Neural cell (in vitro differentiated cells): ENCODE data around the gene NDUFB7. TPM values are rescaled to one million over a fixed set of nuclear protein-coding genes. Genes with fewer than 3 reads are reported as not detected.

Experiments used
- H2AFZ ChIP-seq: fragments of 200-600, 300-800 bp; sonication (generic), shearing (Covaris generic); 2 replicates; pipeline ENCODE4 v1.6.0; 2014; ENCODE audit warnings: low read depth, mild to moderate bottlenecking, antibody characterized with exemption, low read length, moderate library complexity
- H3F3A ChIP-seq: fragments of 200-600 bp; shearing (Covaris generic); 2 replicates; pipeline ENCODE4 v1.6.1; 2016; ENCODE audit warnings: mild to moderate bottlenecking, moderate library complexity, mixed read lengths, antibody characterized with exemption, low read length; ENCODE audit not compliant: insufficient read depth, poor library complexity, severe bottlenecking
- H3K27ac ChIP-seq: fragments of 200-600, 300-800 bp; sonication (generic), shearing (Covaris generic); 2 replicates; pipeline ENCODE4 v1.5.1; 2014; ENCODE audit warnings: mild to moderate bottlenecking, low read length, moderate library complexity
- H3K27me3 ChIP-seq: fragments of 300-800, 200-600 bp; sonication (generic), shearing (Covaris generic); 2 replicates; pipeline ENCODE4 v1.6.0; 2014; ENCODE audit warnings: mild to moderate bottlenecking, low read depth, low read length, moderate library complexity; ENCODE audit not compliant: insufficient read depth
- H3K36me3 ChIP-seq: fragments of 300-800, 200-600 bp; sonication (generic), shearing (Covaris generic); 2 replicates; pipeline ENCODE4 v1.5.1; 2014; ENCODE audit warnings: mild to moderate bottlenecking, antibody characterized with exemption, low read length, moderate library complexity; ENCODE audit not compliant: insufficient read depth
- H3K4me2 ChIP-seq: fragments of 300-800, 200-600 bp; sonication (generic), shearing (Covaris generic); 2 replicates; pipeline ENCODE4 v1.6.0; 2014; ENCODE audit warnings: mild to moderate bottlenecking, low read length
- H3K4me3 ChIP-seq: fragments of 300-800, 200-600 bp; sonication (generic), shearing (Covaris generic); 2 replicates; pipeline ENCODE4 v1.5.1; 2014; ENCODE audit warnings: mild to moderate bottlenecking, low read length, moderate library complexity
- H3K79me2 ChIP-seq: fragments of 200-600 bp; shearing (Covaris generic); replicated peaks from 2 replicates; pipeline ENCODE4 v1.6.0; 2014; ENCODE audit warnings: mild to moderate bottlenecking, low read length, moderate library complexity; ENCODE audit not compliant: insufficient read depth
- H3K9ac ChIP-seq: fragments of 300-800, 200-600 bp; sonication (generic), shearing (Covaris generic); 2 replicates; pipeline ENCODE4 v1.6.1; 2016; ENCODE audit warnings: mild to moderate bottlenecking, low read length, mixed read lengths
- H3K9me2 ChIP-seq: fragments of 200-600 bp; shearing (Covaris generic); 2 replicates; pipeline ENCODE4 v1.6.1; 2016; ENCODE audit warnings: mild to moderate bottlenecking, low read length, mixed read lengths; ENCODE audit not compliant: insufficient read depth
- H3K9me3 ChIP-seq: fragments of 200-600, 300-800 bp; sonication (generic), shearing (Covaris generic); 2 replicates; pipeline ENCODE4 v1.6.1; 2016; ENCODE audit warnings: mild to moderate bottlenecking, mixed run types, low read length, moderate library complexity, mixed read lengths
- H4K20me1 ChIP-seq: fragments of 200-600 bp; shearing (Covaris generic); 2 replicates; pipeline ENCODE4 v1.6.1; 2016; ENCODE audit warnings: mild to moderate bottlenecking, mixed run types; ENCODE audit not compliant: insufficient read depth
- EP300 ChIP-seq: fragments of 450-650 bp; conservative IDR thresholded peaks from 2 replicates; pipeline ENCODE4 v1.6.1; 2014; ENCODE audit warnings: antibody characterized with exemption, mild to moderate bottlenecking, moderate library complexity; ENCODE audit not compliant: poor library complexity, severe bottlenecking
- EZH2 ChIP-seq: fragments of 200-600, 300-800 bp; shearing (Covaris generic), sonication (generic); IDR thresholded peaks from 2 replicates; pipeline ENCODE4 v1.6.1; 2014; ENCODE audit warnings: antibody characterized with exemption, low read length, borderline replicate concordance, mild to moderate bottlenecking; ENCODE audit not compliant: insufficient read depth, poor library complexity, severe bottlenecking
- MXI1 ChIP-seq: fragments of 450-650 bp; conservative IDR thresholded peaks from 2 replicates; pipeline ENCODE4 v1.6.1; 2014; ENCODE audit warnings: antibody characterized with exemption, mild to moderate bottlenecking; ENCODE audit not compliant: poor library complexity, severe bottlenecking
- POLR2AphosphoS5 ChIP-seq: IDR thresholded peaks from 2 replicates; pipeline ENCODE4 v1.6.1; 2012
- RAD21 ChIP-seq: fragments of 450-650 bp; conservative IDR thresholded peaks from 2 replicates; pipeline ENCODE4 v1.6.1; 2014; ENCODE audit warnings: antibody characterized with exemption, mild to moderate bottlenecking, moderate library complexity
- SMC3 ChIP-seq: fragments of 450-650 bp; conservative IDR thresholded peaks from 2 replicates; pipeline ENCODE4 v1.6.1; 2014; ENCODE audit warnings: antibody characterized with exemption, mild to moderate bottlenecking, moderate library complexity; ENCODE audit not compliant: poor library complexity
- TAF1 ChIP-seq: IDR thresholded peaks from 2 replicates; pipeline ENCODE4 v1.6.1; 2012; ENCODE audit warnings: low read depth
- polyA plus RNA-seq: library from polyadenylated mRNA; depleted of rRNA; stranded (reverse); fragments of >200 nt; gene quantifications from 2 replicates; pipeline ENCODE4 v1.2.3, GENCODE V29; 2014
- TF ChIP-seq, protein P1 (sequence below): fragments of 450-650 bp; IDR thresholded peaks from 2 replicates; pipeline ENCODE4 v1.5.1; 2014; ENCODE audit warnings: antibody characterized with exemption, mild to moderate bottlenecking, moderate library complexity; ENCODE audit not compliant: poor library complexity, severe bottlenecking
- TF ChIP-seq, protein P2 (sequence below): IDR thresholded peaks from 2 replicates; pipeline ENCODE4 v1.6.1; 2012; ENCODE audit warnings: borderline replicate concordance

The NDUFB7 gene
- polyA plus RNA-seq, 1 donor from 2014 or later = 615 TPM

DNA sequence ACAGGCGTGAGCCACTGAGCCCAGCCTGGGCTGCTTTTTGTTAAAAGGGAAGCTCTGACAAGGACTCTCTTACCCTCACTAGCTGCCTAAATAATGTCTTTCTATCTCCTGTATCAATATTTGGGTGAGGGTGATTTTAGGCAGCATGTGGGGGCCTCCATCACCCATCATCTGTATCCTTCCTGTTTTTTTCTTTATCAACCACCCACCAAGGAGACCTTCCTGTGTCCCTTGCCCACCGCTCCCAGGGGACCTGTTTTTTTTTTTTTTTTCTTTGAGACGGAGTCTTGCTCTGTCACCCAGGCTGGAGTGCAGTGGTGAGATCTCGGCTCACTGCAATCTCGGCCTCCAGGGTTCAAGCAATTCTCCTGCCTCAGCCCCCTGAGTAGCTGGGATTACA is 5.4 kb upstream of the NDUFB7 start:
- no peak overlapping the region for H3K4me3 ChIP-seq
- H3K36me3 ChIP-seq = no peaks in the 10 kb centered on the region
- H3K27ac ChIP-seq = no peak overlapping the region
- no peaks in the 10 kb centered on the region for H3K9me3 ChIP-seq
- no peaks in the 10 kb centered on the region for H3K27me3 ChIP-seq
- TF ChIP-seq TAF1 (no peak), EZH2 (no peak), MXI1 (no peak), RAD21 (no peak), EP300 (no peak), SMC3 (no peak)
- TF ChIP-seq, protein P1, sequence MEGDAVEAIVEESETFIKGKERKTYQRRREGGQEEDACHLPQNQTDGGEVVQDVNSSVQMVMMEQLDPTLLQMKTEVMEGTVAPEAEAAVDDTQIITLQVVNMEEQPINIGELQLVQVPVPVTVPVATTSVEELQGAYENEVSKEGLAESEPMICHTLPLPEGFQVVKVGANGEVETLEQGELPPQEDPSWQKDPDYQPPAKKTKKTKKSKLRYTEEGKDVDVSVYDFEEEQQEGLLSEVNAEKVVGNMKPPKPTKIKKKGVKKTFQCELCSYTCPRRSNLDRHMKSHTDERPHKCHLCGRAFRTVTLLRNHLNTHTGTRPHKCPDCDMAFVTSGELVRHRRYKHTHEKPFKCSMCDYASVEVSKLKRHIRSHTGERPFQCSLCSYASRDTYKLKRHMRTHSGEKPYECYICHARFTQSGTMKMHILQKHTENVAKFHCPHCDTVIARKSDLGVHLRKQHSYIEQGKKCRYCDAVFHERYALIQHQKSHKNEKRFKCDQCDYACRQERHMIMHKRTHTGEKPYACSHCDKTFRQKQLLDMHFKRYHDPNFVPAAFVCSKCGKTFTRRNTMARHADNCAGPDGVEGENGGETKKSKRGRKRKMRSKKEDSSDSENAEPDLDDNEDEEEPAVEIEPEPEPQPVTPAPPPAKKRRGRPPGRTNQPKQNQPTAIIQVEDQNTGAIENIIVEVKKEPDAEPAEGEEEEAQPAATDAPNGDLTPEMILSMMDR = no peak
- no peak overlapping the region for H3K4me2 ChIP-seq
- no peaks in the 10 kb centered on the region for H3K9me2 ChIP-seq
- no peaks in the 10 kb centered on the region for H4K20me1 ChIP-seq
- H3F3A ChIP-seq = no peaks in the 10 kb centered on the region
- no peak overlapping the region for H2AFZ ChIP-seq
- no peak overlapping the region for H3K9ac ChIP-seq
- no peaks in the 10 kb centered on the region for H3K79me2 ChIP-seq

- Histone ChIP-seq H3K4me2 (no peak overlapping the region), H2AFZ (no peak overlapping the region), H3K79me2 (peaks cover 6% of the 10 kb centered on the region), H3K9me3 (no peaks in the 10 kb centered on the region), H3K27me3 (no peaks in the 10 kb centered on the region), H3K9ac (no peak overlapping the region), H3F3A (no peaks in the 10 kb centered on the region), H3K9me2 (no peaks in the 10 kb centered on the region), H3K27ac (no peak overlapping the region), H4K20me1 (no peaks in the 10 kb centered on the region), H3K4me3 (no peak overlapping the region), H3K36me3 (no peaks in the 10 kb centered on the region)
- TF ChIP-seq MXI1 (no peak), RAD21 (no peak), SMC3 (no peak), EZH2 (no peak), TAF1 (no peak), POLR2AphosphoS5 (no peak), EP300 (no peak)
- TF ChIP-seq, protein P1 = no peak
- TF ChIP-seq, protein P2, sequence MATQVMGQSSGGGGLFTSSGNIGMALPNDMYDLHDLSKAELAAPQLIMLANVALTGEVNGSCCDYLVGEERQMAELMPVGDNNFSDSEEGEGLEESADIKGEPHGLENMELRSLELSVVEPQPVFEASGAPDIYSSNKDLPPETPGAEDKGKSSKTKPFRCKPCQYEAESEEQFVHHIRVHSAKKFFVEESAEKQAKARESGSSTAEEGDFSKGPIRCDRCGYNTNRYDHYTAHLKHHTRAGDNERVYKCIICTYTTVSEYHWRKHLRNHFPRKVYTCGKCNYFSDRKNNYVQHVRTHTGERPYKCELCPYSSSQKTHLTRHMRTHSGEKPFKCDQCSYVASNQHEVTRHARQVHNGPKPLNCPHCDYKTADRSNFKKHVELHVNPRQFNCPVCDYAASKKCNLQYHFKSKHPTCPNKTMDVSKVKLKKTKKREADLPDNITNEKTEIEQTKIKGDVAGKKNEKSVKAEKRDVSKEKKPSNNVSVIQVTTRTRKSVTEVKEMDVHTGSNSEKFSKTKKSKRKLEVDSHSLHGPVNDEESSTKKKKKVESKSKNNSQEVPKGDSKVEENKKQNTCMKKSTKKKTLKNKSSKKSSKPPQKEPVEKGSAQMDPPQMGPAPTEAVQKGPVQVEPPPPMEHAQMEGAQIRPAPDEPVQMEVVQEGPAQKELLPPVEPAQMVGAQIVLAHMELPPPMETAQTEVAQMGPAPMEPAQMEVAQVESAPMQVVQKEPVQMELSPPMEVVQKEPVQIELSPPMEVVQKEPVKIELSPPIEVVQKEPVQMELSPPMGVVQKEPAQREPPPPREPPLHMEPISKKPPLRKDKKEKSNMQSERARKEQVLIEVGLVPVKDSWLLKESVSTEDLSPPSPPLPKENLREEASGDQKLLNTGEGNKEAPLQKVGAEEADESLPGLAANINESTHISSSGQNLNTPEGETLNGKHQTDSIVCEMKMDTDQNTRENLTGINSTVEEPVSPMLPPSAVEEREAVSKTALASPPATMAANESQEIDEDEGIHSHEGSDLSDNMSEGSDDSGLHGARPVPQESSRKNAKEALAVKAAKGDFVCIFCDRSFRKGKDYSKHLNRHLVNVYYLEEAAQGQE = no peak
Observed at GRCh38 chr19:14576363-14576762, 4.5 kb upstream of the NDUFB7 start.
